ENCODE measurements around the gene PDE4B.

DNA sequence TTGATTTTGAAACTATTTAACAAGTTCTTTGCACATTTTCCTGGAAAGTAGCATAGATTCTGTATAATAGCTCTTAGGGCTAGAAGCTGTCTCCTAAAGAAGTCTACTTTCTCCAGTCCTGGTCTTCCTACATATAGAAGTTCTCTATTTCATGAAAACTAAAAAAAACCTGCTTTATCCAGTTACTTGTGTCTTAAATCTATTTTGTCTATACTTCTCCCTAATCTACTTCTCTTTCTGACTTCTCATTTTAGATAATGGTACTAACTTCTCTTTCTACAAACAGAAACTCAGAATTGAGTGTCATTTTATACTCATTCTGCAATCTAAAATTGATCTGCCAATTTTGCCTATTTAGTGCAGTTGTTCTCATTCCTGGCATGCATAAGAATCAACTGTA lies 28.7 kb downstream of the PDE4B start:
- TF ChIP-seq, protein P1, sequence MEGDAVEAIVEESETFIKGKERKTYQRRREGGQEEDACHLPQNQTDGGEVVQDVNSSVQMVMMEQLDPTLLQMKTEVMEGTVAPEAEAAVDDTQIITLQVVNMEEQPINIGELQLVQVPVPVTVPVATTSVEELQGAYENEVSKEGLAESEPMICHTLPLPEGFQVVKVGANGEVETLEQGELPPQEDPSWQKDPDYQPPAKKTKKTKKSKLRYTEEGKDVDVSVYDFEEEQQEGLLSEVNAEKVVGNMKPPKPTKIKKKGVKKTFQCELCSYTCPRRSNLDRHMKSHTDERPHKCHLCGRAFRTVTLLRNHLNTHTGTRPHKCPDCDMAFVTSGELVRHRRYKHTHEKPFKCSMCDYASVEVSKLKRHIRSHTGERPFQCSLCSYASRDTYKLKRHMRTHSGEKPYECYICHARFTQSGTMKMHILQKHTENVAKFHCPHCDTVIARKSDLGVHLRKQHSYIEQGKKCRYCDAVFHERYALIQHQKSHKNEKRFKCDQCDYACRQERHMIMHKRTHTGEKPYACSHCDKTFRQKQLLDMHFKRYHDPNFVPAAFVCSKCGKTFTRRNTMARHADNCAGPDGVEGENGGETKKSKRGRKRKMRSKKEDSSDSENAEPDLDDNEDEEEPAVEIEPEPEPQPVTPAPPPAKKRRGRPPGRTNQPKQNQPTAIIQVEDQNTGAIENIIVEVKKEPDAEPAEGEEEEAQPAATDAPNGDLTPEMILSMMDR (conservative IDR thresholded peaks at IDR 0.05; ENCODE audit: low read length), result no peak
- TF ChIP-seq EZH2phosphoT487 (IDR thresholded peaks at IDR 0.05; ENCODE audit: borderline replicate concordance, low read depth, low read length), result no peak
